Right lobe of liver (tissue), 4 donors: ENCODE data around the gene SLC38A2.

Experiments used
- POLR2A ChIP-seq: fragments of 450-650 bp; IDR thresholded peaks from one replicate; pipeline ENCODE4 v1.6.1; 2017; ENCODE audit warnings: antibody characterized with exemption, mild to moderate bottlenecking
- TF ChIP-seq, protein P1 (sequence below), 4 donors: fragments of 200-600 bp in 3 of 4; fragments of 450-650 bp in 1 of 4; IDR thresholded peaks; one replicate each; pipeline versions ENCODE4 v1.5.1 to v1.8.0; 2016 to 2022; ENCODE audit warnings: antibody characterized with exemption in 4 of 4, mild to moderate bottlenecking in 2 of 4
- donor health status: DM: no; HTN: no; CAD: no.
- donor health status: DM: no; HTN: no; CAD: no.
- donor health status: DM: no; HTN: yes; CAD: no.

GRCh38 chr12:46379352-46379751 is 6.8 kb upstream of the SLC38A2 start:
- TF ChIP-seq, protein P1, sequence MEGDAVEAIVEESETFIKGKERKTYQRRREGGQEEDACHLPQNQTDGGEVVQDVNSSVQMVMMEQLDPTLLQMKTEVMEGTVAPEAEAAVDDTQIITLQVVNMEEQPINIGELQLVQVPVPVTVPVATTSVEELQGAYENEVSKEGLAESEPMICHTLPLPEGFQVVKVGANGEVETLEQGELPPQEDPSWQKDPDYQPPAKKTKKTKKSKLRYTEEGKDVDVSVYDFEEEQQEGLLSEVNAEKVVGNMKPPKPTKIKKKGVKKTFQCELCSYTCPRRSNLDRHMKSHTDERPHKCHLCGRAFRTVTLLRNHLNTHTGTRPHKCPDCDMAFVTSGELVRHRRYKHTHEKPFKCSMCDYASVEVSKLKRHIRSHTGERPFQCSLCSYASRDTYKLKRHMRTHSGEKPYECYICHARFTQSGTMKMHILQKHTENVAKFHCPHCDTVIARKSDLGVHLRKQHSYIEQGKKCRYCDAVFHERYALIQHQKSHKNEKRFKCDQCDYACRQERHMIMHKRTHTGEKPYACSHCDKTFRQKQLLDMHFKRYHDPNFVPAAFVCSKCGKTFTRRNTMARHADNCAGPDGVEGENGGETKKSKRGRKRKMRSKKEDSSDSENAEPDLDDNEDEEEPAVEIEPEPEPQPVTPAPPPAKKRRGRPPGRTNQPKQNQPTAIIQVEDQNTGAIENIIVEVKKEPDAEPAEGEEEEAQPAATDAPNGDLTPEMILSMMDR (IDR thresholded peaks at IDR 0.05) = no peak
- TF ChIP-seq POLR2A = no peak
